ENCODE measurements around the gene UBL5.

Gene UBL5

GRCh38 chr19:9828551-9829063 is 889 bp downstream of the UBL5 start:
- H3K79me2 ChIP-seq (ENCODE audit: control insufficient read depth, low read length): peaks cover 52% of the 10 kb centered on the region
- no peak overlapping the region for H3K27ac ChIP-seq (ENCODE audit: low read depth, low read length)
- H3K4me3 ChIP-seq (ENCODE audit: low read length): peak overlapping the region; percentile 91
- peaks cover 22% of the 10 kb centered on the region for H3K36me3 ChIP-seq (ENCODE audit: control insufficient read depth, low read length)
- no peaks in the 10 kb centered on the region for H3F3A ChIP-seq (ENCODE audit: control insufficient read depth, insufficient read depth)
- no peaks in the 10 kb centered on the region for H3K9me2 ChIP-seq (replicated peaks; ENCODE audit: control insufficient read depth, low read length)
- H3K9me3 ChIP-seq (ENCODE audit: control insufficient read depth, insufficient read depth, low read length): no peaks in the 10 kb centered on the region
- peaks cover 7% of the 10 kb centered on the region for H4K20me1 ChIP-seq (ENCODE audit: control insufficient read depth, insufficient read depth, low read depth, low read length)
- peak overlapping the region; percentile 97 for H3K4me2 ChIP-seq (ENCODE audit: low read length)
- H3K27me3 ChIP-seq (ENCODE audit: control insufficient read depth, low read length): no peaks in the 10 kb centered on the region
- no peak for TF ChIP-seq EZH2phosphoT487 (IDR thresholded peaks at IDR 0.05; ENCODE audit: borderline replicate concordance, low read length)
- TF ChIP-seq, protein P1, sequence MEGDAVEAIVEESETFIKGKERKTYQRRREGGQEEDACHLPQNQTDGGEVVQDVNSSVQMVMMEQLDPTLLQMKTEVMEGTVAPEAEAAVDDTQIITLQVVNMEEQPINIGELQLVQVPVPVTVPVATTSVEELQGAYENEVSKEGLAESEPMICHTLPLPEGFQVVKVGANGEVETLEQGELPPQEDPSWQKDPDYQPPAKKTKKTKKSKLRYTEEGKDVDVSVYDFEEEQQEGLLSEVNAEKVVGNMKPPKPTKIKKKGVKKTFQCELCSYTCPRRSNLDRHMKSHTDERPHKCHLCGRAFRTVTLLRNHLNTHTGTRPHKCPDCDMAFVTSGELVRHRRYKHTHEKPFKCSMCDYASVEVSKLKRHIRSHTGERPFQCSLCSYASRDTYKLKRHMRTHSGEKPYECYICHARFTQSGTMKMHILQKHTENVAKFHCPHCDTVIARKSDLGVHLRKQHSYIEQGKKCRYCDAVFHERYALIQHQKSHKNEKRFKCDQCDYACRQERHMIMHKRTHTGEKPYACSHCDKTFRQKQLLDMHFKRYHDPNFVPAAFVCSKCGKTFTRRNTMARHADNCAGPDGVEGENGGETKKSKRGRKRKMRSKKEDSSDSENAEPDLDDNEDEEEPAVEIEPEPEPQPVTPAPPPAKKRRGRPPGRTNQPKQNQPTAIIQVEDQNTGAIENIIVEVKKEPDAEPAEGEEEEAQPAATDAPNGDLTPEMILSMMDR (IDR thresholded peaks at IDR 0.05; ENCODE audit: low read depth, low read length, poor library complexity, severe bottlenecking): no peak
- peaks cover 12% of the 10 kb centered on the region for H3K4me1 ChIP-seq (ENCODE audit: control insufficient read depth, low read length)

DNA sequence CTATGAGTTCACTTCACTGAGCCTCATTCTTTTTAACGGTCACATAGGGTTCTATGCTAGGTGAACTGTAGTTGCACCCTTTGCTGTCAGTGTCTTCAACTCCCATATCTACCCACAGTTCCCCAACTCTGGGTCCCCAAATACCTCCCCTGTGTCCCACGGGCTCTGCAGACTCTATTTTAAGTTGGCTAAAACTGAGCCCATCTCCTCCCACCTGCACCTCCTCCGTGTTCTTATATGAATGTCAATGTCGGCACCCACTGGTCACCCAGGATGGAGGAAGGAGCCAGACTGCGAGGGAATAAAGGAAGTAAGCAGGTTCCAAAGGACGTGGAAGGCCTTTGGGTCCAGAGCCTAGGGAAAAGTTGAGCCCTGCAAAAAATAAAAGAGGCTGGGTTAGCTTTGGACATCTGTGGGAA is 6.6 kb downstream of the UBL5 start:
- Histone ChIP-seq H3K4me2 (ENCODE audit: low read length) (peak overlapping the region; percentile 58), H3K27ac (ENCODE audit: low read depth, low read length) (no peak overlapping the region)
- TF ChIP-seq EZH2phosphoT487 (IDR thresholded peaks at IDR 0.05; ENCODE audit: borderline replicate concordance, low read length): no peak
- TF ChIP-seq, protein P1 (IDR thresholded peaks at IDR 0.05; ENCODE audit: low read depth, low read length, poor library complexity, severe bottlenecking): no peak

GRCh38 chr19:9834726-9835506 is 7.2 kb downstream of the UBL5 start, which contains the start of gene PIN1:
Gene PIN1 (plus strand): TSS chr19:9835318. CDS start chr19:9835345, 27 bp downstream.
- peak within 1 kb of the TSS; percentile 98 for H3K4me3 ChIP-seq (ENCODE audit: low read length)

More for the DNA sequence above, 6.6 kb downstream of the UBL5 start:
- Histone ChIP-seq H3K9me2 (replicated peaks; ENCODE audit: control insufficient read depth, low read length) (no peaks in the 10 kb centered on the region), H3K79me2 (ENCODE audit: control insufficient read depth, low read length) (peaks cover 49% of the 10 kb centered on the region), H3K27me3 (ENCODE audit: control insufficient read depth, low read length) (no peaks in the 10 kb centered on the region), H3K4me3 (ENCODE audit: low read length) (peak overlapping the region; percentile 98), H4K20me1 (ENCODE audit: control insufficient read depth, insufficient read depth, low read depth, low read length) (peaks cover 6% of the 10 kb centered on the region; the same call in 1 of the 2 replicates), H3K4me1 (ENCODE audit: control insufficient read depth, low read length) (peaks cover 18% of the 10 kb centered on the region), H3K36me3 (ENCODE audit: control insufficient read depth, low read length) (peaks cover 36% of the 10 kb centered on the region), H3K9me3 (ENCODE audit: control insufficient read depth, insufficient read depth, low read length) (no peaks in the 10 kb centered on the region), H3F3A (ENCODE audit: control insufficient read depth, insufficient read depth) (peaks cover 6% of the 10 kb centered on the region; the same call in 1 of the 2 replicates)

More at GRCh38 chr19:9834726-9835506, 7.2 kb downstream of the UBL5 start, which contains the start of gene PIN1:
- Histone ChIP-seq H3K4me2 (ENCODE audit: low read length) (peak within 1 kb of the TSS; percentile 98), H3K27ac (ENCODE audit: low read depth, low read length) (0 out of 2 replicates have a peak within 1 kb of the TSS, but pooled peaks have one; percentile 6), H3K4me1 (ENCODE audit: control insufficient read depth, low read length) (peaks cover 18% of the 10 kb centered on the region), H3K79me2 (ENCODE audit: control insufficient read depth, low read length) (peaks cover 43% of the 10 kb centered on the region), H3K27me3 (ENCODE audit: control insufficient read depth, low read length) (no peaks in the 10 kb centered on the region), H4K20me1 (ENCODE audit: control insufficient read depth, insufficient read depth, low read depth, low read length) (peaks cover 6% of the 10 kb centered on the region; the same call in 1 of the 2 replicates), H3K36me3 (ENCODE audit: control insufficient read depth, low read length) (peaks cover 37% of the 10 kb centered on the region), H3K9me3 (ENCODE audit: control insufficient read depth, insufficient read depth, low read length) (no peaks in the 10 kb centered on the region), H3F3A (ENCODE audit: control insufficient read depth, insufficient read depth) (peaks cover 6% of the 10 kb centered on the region; the same call in 1 of the 2 replicates), H3K9me2 (replicated peaks; ENCODE audit: control insufficient read depth, low read length) (no peaks in the 10 kb centered on the region)
- TF ChIP-seq EZH2phosphoT487 (IDR thresholded peaks at IDR 0.05; ENCODE audit: borderline replicate concordance, low read length): no peak
- TF ChIP-seq, protein P1 (IDR thresholded peaks at IDR 0.05; ENCODE audit: low read depth, low read length, poor library complexity, severe bottlenecking): peak; percentile 34

All from DOHH2 (cell line).